LHCN-M2 (cell line): ENCODE data around the gene SELENOO. TPM values are rescaled to one million over a fixed set of nuclear protein-coding genes. Genes with fewer than 3 reads are reported as not detected.

Experiments
- DNase-seq: peaks from one replicate; pipeline ENCODE4 v3.0.0-alpha.2; 2012; ENCODE audit warnings: low read depth
- total RNA-seq: library from RNA; depleted of rRNA; stranded (reverse); fragments of >200 nt; gene quantifications from 2 replicates; pipeline ENCODE4 v1.2.3, GENCODE V29; 2014

SELENOO gene
- total RNA-seq, 1 experiment from 2014 or later, result 27.2 TPM

DNA sequence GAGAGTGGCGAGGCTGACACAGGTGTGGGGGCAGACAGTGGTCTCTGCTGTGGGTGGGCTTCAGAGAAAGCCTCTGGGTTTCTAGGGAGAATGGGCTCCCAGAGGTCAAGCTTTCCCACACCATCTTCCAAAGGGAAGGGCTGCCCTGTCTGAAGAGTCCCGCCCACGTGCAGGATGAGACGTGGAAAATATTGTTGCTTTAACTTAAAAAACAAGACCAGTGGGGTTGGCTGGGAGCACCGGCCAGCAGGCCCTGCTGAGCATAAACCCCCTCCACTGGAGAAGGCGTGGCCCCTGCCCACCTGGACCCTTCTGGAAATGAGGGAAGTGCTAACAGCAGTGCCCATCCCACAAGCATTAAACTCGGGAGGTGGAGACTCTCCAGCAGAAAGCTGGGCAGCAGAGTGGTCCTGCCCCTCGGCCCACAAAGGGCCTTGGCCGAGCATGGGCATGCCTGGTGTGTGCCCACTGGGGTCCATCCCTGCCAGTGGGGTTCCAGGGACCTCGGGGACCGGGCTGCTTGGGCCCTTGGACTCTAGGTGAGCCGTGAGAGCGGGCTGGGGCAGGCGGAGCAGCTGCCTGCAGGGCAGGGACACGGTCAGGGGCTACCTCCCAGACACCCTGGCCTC lies 15.4 kb downstream of the SELENOO start:
- DNase-seq, result no peak

DNA sequence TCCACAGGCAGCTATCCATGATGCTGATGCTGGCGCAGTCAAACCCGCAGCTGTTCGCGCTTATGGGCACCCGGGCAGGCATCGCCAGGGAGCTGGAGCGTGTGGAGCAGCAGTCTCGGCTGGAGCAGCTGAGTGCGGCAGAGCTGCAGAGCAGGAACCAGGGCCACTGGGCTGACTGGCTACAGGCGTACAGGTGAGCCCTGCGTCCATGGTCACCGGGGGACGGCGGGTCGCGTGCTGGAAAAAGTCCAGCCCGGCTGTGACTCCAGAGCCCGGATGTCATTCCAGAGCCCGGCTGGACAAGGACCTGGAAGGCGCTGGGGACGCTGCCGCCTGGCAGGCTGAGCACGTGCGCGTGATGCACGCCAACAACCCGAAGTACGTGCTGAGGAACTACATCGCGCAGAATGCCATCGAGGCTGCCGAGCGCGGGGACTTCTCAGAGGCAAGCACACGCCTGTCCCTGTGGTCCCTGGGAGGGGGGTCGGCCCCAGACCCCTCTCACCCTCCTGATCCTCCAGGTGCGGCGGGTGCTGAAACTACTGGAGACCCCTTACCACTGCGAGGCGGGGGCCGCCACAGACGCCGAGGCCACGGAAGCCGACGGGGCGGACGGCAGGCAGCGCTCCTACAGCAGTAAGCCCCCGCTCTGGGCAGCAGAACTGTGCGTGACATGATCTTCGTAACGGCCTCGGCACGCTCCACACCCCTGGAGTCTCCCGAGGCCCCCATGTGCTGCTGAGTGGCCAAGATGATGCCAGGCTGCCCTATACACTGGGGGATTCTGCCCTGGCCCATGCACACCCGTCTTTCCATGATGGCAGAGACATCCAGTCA lies 16.1 kb downstream of the SELENOO start:
- DNase-seq, result no peak

DNA sequence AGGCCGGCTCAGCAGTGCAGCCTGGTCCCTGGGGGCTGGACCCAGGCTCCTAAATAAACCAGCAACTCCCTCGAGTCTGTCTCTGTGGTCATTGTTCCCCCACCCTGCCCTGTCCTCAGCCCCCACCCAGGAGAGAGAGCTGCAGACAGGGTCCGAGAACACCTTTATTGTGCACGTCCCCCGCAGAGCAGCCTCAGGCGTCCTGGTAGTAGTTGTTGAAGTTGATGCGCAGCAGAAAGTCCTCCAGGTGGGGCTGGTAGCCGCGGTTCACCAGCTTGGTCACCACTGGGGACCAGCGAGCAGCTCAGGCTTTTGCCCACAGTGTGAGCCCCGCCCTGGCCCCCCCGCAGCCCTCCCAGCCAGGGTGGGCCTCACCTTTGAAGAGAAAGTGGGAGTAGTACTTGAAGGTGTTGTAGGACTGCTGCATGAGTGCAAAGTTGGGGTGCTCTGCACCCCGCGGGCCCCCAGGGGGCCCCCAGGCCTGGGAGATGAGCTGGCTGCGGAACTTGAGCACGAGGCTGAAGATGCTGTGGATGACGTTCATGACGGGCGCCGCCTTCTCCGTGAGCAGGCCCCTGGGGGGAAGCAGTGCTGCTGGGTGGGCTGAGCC lies 16.8 kb downstream of the SELENOO start:
- DNase-seq, result no peak

DNA sequence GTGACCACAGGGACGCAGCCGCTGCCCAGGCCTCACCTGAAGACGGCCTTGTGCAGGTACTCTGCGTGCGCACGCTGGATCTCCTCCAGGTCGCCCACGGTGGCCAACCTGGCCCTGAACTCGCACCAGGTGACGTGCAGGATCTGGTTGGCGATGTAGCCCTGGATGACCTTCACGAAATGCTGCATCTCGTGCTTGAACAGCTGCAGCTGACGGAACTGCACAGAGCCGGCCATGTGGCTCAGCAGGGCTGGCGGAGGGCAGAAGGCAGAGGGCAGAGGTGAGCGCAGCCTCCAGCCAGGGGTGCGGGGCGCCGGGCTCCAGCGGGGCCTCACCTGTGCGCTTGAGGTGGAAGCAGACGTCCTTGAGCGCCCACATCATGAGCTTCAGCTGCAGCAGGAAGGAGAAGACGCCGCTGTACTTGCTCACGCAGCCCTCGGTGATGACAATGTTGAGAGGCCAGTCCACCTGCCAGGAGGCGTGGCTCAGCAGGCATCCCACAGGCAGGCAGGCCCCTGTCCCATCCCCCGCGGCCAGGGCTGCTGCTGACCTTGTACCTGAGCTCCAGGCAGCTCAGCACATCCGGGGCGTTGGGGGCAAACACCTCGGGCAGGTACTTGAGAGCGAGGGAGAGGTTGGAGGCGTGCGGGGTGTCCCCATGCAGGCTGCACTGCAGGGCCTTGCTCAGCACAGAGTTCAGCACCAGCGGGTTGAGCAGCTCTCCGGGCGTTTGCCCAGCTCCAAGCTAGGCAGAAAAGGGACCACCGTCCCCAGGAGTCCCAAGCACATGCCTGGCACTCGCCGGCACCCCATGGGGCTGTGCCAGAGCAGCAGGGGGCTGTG lies 17.6 kb downstream of the SELENOO start:
- no peak for DNase-seq

DNA sequence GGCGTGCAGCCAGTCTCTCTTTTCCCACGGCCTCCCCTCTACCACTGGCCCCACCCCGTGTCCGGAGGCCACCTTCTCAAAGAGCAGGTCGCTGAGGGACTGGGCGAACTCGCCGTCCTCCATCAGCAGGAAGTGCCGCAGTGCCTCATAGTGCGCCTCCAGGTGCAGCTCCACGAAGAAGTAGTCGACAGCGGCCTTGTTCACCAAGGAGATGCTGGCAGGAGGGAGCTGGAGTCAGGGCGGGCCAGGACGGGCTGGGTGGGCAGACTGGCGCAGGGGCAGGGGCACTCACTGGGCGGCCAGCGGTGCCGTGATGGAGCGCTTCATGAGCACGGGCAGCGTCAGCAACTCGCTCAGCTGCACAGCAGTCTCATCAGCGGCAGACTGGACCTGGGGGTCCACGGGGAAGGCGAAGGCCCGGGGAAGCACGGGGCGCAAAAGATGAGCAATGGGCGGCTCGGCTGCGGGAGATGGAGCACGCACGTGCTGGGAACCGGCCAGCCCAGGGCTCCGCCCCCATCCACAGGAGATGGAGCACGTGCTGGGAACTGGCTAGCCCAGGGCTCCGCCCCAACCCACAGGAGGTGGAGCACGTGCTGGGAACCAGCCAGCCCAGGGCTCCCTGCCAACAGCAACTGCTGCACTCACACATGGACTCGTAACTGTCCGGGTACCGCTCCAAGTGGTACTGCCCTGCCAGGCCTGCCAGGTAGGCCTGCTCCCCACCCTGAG lies 18.4 kb downstream of the SELENOO start:
- DNase-seq, result peak; percentile 57

DNA sequence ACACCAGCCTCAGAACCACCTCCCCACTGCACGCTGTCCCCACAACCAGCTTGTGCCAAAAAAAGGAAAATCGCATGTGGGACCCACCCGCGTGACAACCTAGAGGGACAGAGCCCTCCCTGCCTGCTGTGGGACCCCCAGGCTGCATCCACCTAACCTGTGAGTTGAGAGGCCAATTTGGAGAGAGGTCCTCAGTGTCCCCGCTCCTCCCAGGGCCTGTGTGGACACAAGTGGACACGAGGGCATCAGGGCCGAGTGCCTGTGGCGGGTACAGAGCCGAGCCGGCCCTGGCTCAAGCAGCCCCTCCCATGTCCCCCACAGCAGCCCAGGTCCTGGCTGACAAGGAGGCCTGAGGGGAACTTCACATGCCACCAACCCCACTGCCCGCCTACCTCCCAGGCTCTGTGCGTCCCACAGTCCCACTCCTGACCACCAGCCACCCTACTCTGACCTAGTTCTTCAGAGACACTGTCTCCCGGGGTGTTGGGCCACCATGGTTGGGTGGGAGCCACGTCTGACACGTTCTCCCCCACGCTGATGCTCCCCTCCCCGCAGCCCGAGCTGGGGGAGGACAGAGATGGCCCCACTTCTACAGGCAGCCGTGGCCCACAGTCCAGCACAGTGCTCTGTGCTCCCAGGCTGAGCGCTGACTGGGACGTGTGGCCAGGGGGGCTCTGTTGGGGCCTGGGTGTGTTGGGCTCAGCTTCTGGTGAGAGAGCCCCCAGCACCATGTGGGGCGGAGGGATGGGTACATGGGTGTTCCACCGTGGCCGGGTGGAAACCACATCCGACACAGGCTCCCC lies 19.2 kb downstream of the SELENOO start:
- DNase-seq, result no peak

DNA sequence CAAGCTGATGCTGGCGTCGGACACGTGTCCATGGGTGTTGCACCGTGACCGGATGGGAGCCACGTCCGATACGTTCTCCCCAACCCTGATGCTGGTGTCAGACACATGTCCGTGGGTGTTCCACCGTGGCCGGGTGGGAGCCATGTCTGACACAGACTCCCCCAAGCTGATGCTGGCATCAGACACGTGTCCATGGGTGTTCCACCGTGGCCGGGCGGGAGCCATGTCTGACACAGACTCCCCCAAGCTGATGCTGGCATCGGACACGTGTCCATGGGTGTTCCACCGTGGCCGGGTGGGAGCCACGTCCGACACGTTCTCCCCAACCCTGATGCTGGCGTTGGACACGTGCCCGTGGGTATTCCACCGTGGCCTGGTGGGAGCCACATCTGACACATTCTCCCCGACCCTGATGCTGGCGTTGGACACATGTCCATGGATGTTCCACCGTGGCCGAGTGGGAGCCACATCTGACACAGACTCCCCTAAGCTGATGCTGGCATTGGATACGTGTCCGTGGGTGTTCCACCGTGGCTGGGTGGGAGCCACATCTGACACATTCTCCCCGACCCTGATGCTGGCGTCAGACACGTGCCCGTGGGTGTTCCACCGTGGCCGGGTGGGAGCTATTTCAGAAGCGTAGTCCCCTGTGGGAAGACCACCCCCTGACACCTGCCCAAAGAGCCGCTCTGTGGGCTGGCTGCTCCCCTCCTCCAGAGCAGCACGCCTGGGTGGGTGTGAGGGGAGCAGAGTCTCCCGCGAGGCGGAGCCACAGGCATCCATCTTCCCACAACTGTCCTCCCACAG lies 20.0 kb downstream of the SELENOO start:
- DNase-seq, result no peak

DNA sequence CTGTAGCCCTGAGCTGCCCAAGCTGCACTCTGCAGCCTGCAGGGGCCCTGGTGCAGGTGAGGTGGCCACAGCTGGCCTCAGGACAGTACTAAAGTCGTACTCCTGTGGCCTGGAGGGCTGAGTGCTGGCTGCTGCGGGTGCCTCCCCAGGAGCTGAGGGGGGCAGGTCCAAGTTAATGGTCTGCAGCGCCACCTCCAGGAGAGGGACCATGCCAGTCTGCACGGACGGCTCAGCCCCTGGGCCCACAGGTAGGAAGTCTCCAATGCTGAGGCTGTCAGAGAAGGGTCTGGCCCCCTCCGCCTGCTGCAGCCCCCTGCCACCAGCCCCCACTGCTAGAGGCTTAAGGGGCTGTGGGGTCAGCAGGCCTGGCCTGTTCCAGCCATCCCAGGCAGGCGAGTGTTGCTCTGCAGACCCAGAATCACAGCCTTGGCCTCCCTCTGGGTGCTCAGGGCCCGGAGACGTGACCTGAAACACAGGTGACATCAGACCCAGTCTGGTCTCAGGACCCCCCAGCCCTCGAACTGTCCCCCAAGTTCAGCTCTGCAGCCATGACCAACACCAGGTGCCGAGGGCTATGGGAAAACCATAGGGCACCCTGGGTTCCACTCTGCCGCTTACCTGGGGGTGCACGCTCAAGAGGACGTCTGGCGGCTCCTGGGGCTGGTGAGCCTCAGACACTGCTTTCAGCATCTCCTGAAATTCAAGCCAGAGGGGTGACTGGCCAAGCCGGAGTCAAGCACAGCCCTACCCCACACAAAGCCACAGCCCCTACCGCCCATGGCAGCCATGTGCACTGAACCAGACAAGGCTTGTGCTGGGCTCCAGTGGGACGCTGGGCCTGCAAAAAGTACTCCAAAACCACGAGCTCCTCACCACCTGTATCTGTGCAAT lies 20.8 kb downstream of the SELENOO start:
- DNase-seq, result no peak

DNA sequence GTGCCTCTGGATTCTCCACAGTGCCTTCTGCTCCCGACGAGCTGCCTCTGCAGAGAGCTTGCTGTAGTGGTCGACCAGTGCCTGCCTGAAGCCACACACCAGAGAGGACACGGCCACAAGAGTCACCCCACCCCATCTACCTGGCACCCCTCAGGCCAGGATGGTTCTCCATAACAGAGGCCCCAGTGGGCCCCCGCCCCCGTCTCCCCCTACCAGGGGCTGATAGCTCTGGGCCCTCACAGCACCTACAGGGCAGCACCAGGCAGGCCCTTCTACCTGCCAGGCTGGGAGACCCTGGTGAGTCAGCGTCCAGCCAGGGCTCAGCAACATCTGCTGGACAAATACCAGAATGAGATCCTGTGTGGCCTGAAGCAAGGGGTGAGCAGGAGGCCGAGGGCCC lies 21.7 kb downstream of the SELENOO start:
- no peak for DNase-seq

DNA sequence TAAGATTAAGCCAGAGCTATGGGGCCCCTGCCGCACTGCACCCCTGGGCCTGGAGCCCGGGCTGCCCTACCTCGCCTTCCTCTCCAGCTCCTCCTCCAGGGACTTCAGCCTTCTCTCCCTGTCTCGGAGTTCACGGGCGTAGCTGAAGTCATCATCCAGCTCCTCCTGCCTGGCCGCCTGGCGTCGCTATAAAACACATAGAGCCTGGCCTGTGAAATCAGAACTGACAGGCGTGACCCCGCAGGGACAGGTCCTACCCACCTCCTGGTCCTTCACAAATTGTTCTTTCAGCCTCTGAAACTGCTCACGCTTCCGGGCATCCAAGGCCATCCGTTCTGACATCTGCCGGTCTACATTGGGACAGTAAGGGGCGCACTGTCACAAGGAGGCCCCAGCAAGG lies 23.3 kb downstream of the SELENOO start:
- DNase-seq, result no peak

DNA sequence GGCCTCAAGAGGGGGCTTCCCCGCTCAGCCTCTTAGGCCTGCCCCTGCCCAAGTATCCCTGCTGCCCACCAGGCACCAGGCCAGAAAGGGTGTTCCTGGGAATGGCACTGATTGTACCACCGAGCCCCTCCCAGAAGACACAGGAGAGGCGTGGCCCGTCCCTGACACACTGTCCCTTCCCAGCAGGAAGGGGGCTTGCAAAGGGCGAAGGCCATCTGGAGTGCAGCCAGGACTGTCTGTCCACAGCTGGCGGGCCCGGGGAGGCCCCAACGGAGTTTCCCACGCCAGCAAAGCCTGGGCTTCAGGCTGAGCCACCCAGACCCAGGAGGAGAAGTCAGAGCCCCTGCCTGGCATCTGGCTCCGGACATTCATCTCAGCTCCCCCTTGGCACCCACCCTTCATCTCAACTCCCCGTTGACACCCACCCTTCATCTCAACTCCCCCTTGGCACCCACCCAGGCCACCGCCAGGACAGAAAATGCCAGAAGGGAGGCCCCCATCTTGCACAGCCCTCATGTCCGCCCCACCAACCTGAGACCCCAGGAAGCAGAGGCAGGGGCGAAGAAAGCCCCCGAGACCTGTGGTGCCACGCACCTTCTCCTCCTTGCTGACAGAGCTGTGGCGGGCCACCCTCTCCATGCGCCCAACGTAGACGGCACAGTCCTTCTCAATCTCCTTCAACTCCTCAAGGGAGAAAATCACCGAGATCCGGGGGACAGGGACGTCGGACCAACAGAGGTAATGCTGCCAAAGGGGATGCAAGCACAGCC lies 24.6 kb downstream of the SELENOO start:
- no peak for DNase-seq

DNA sequence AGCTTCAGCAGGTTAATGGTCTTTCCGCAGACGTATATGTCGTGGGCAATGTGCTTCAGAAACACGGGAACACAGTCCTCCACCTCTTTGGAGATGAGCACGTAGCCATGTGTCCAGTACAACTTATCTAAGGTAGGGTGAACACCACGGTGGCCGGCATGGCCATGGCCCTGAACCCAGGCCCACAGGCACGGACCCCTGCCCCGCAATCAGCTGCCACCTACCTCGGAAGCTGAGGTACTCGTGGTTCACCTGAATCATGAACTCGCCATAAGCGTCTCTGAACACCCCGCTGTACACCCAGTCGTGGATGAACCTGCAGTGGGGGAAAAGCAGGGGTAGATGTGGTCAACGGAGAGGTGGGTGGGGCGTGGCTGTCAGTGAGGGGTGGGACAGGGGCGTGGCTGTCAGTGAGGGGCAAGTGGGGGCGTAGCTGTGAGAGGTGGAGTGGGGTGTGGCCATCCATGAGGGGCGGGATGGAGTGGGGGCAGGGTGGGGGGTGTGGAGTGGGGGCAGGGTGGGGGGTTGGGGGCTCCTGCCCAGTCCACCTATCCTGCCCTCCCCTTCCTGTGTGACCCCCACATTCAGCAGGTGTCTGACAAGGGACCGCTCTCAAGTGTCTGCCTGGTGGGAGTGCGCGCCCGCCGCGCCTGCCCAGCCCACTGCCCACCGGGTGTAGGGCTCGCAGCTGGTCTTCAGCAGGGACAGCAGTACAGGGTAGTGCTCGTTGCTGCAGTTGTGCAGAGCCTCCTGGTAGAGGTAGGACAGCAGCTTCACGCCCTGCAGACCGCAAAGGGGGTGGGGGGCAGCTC lies 25.5 kb downstream of the SELENOO start:
- DNase-seq, result no peak

DNA sequence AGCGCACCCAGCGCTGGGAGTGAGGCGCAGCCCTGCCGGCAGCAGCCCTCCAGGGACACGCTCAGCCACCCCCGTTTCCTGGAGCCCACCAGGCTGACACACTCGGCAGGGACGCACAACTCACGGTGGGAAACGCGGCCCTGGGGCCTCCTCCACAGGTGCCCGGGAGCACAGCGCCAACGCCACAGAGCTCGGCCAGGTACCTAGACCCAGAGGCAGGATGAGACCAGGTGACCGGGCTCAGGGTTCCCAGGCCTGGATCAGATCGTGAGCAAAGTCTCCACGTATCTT lies 26.0 kb downstream of the SELENOO start:
- no peak for DNase-seq

DNA sequence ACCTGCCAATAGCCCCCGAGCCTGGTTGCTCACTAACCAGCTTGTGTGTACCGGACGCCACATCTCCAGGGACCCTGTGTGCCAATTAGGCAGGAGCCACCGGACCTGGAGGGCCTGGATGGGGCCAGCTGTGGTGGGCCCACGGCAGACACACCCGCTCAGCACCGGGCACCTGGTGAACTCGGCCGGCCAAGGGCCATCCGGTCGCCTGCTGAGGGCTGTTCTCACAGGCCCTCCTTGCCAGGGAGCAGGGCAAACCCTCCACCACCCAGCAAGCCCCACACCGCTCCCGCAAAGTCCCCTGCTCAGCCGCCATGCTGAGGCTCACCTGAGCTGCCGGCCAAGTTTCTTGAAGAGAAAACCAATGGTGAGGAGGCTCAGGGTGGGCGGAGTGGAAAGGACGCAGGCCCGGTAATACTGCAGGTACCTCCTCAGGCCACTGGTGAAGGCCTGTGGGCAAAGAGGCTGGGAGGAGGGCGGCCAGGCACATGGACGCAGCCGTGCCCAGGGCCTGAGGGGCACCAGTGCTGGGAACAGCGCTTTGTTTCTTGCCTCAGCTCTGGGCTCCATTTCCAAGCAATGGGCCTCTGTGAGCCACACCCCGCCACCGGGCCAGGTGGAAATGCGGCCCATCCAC lies 26.9 kb downstream of the SELENOO start:
- DNase-seq, result no peak

DNA sequence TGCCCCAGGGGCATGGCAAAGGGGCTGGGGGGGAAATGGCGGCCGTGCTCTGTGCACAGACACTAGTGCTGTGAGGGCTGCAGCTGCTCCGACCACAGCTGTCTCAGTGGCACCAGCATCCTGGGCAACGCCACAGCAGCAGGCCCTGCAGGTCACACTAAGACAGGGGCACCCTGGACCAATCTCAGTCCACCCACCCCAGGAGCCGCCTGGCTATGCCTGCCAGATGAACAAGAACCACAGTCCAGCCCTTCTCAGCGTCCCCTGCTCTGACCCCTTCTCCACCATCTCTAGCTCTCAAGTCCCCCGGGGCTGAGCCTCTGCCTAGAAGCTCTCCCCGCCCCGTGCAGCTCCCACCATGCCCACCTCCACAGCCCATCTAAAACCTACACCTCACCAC lies 27.6 kb downstream of the SELENOO start:
- DNase-seq, result no peak

DNA sequence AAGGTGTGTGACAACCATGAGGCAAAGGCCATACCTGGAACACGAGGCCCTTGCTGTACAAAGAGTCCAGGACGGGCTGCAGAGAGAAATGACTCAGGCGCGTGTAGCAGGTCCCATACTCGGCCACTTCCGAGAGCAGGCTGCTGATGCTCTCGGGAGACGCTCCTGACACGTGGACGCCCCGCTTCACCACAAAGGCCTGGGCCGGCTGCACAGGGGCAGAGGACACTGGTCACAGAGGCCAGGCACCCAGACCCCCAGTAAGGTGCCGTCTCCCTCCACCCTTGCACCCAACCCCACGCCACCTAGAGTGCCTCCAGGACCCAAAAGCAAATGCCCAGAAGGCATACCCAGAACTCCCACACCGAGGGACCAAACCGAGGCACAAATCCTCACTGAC lies 28.6 kb downstream of the SELENOO start:
- no peak for DNase-seq
